H1 (cell line): ENCODE measurements around the gene FHIT. TPM values are rescaled to one million over a fixed set of nuclear protein-coding genes. Genes with fewer than 3 reads are reported as not detected.

Source experiments
- NANOG ChIP-seq: IDR thresholded peaks from 2 replicates; pipeline ENCODE4 v1.6.1; 2011; ENCODE audit warnings: low read length, low read depth, mild to moderate bottlenecking, inconsistent platforms; ENCODE audit not compliant: insufficient read depth, poor library complexity, severe bottlenecking
- TCF12 ChIP-seq: IDR thresholded peaks from 2 replicates; pipeline ENCODE4 v1.6.1; 2011; ENCODE audit warnings: low read depth, mild to moderate bottlenecking, low read length
- polyA plus RNA-seq, 7 experiments: library from polyadenylated mRNA; depleted of rRNA in 3 of 7; stranded (reverse) in 5 of 7; unstranded in 2 of 7; fragments of >200 nt in 5 of 7; fragments of 200-250 nt in 2 of 7; gene quantifications; 1 replicate in 5 of 7; 2 replicates in 1 of 7; 4 replicates in 1 of 7; pipeline versions ENCODE4 v1.2.1 to v1.2.3, GENCODE V29; 2011 to 2013; ENCODE audit warnings: missing spikeins in 2 of 7, mixed read lengths in 2 of 7
- total RNA-seq: library from RNA; stranded (reverse); fragmentation: NEBNext Ultra II Directional; extraction: Animal tissue kit (Norgen Biotek cat#: 25700); gene quantifications from 2 replicates; pipeline ENCODE4 v1.2.1, GENCODE V29; 2021

Gene FHIT
- total and polyA plus RNA-seq, 2 of the 8 experiments (the other 6 are each of a cell fraction or from before 2014, with no cell fraction given): 1.2 to 3.2 TPM

DNA sequence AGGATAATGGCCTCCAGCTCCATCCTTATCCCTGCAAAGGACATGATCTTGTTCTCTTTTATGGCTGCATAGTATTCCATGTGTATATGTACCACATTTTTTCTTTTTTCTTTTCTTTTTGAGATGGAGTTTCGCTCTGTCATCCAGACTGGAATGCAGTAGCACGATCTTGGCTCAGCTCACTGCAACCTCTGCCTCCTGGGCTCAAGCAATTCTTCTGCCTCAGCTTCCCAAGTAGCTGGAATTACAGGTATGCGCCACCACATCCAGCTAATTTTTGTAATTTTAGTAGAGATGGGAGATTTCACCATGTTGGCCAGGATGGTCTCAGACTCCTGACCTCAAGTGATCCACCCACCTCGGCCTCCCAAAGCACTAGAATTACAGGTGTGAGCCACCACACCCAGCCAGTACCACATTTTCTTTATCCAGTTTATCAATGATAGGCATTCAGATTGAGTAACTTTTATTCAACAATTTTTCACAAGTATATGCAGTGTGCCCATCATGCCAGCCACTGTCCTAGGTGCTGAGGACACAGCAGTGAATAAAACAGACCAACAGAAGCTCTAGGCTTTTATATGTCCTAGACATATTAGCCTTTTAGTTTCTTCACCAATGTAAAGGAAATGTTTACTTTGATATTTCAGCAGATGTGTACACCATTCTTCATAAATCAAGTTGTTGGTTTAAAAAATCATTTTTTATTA, 815.2 kb downstream of the FHIT start (continued):
- TF ChIP-seq NANOG (no peak), TCF12 (no peak)
